Fibroblast of the aortic adventitia (primary cell): Measurements from ENCODE around the gene NCKAP5L. TPM values are rescaled to one million over a fixed set of nuclear protein-coding genes. Genes with fewer than 3 reads are reported as not detected.
"Not testable (repeated sequence)": the region's sequence is repeated elsewhere in the genome, so short reads cannot be mapped to it uniquely, and the experiment has no call there.

Experiments
- DNase-seq: peaks from one replicate; pipeline ENCODE4 v3.0.0-alpha.2; 2010; ENCODE audit warnings: low read depth
- H3K4me3 ChIP-seq: 2 replicates; pipeline ENCODE4 v1.5.1; 2011; ENCODE audit warnings: low read depth, mild to moderate bottlenecking, control low read depth, low read length, moderate library complexity
- CTCF ChIP-seq: IDR thresholded peaks from 2 replicates; pipeline ENCODE4 v1.5.1; 2011; ENCODE audit warnings: mild to moderate bottlenecking, low read length, control low read depth, inconsistent platforms; ENCODE audit not compliant: insufficient read depth
- total RNA-seq: library from RNA; depleted of rRNA; stranded (reverse); fragments of >200 nt; gene quantifications from 2 replicates; pipeline ENCODE4 v1.2.3, GENCODE V29; 2012; ENCODE audit warnings: low replicate concordance

The NCKAP5L gene
- total RNA-seq, 1 donor = 27.9 TPM

GRCh38 chr12:49872781-49873181 lies 44.6 kb upstream of the NCKAP5L start:
- H3K4me3 ChIP-seq = no peak overlapping the region
- TF ChIP-seq CTCF = no peak
- DNase-seq = peak; percentile 41

- DNase-seq = no peak
- no peak overlapping the region for H3K4me3 ChIP-seq
- no peak for TF ChIP-seq CTCF
Observed at GRCh38 chr12:49872381-49872780, 44.2 kb upstream of the NCKAP5L start.

GRCh38 chr12:49871811-49872251 lies 43.6 kb upstream of the NCKAP5L start:
- H3K4me3 ChIP-seq = not testable (repeated sequence)
- DNase-seq = peak; percentile 26

- no peak for DNase-seq
- no peak overlapping the region for H3K4me3 ChIP-seq
- no peak for TF ChIP-seq CTCF
Observed at GRCh38 chr12:49871263-49871561, 43.0 kb upstream of the NCKAP5L start.

- DNase-seq = no peak
Observed at GRCh38 chr12:49870501-49871262, 42.5 kb upstream of the NCKAP5L start.

GRCh38 chr12:49869816-49870500 lies 41.7 kb upstream of the NCKAP5L start:
- H3K4me3 ChIP-seq = no peak overlapping the region
- no peak for TF ChIP-seq CTCF

More at GRCh38 chr12:49870501-49871262, 42.5 kb upstream of the NCKAP5L start:
- TF ChIP-seq CTCF = no peak
- no peak overlapping the region for H3K4me3 ChIP-seq

GRCh38 chr12:49868952-49869815 lies 41.0 kb upstream of the NCKAP5L start:
- no peak for TF ChIP-seq CTCF

More at GRCh38 chr12:49869816-49870500, 41.7 kb upstream of the NCKAP5L start:
- DNase-seq = no peak

More at GRCh38 chr12:49868952-49869815, 41.0 kb upstream of the NCKAP5L start:
- peak; percentile 100 for DNase-seq
- no peak overlapping the region for H3K4me3 ChIP-seq
